PC-9 (cell line): Measurements from ENCODE around the gene PPM1G.

Experiments used
- EZH2 ChIP-seq: fragments of 200-600 bp; sonication (generic); IDR thresholded peaks from 2 replicates; pipeline ENCODE4 v1.8.0; 2017; ENCODE audit warnings: antibody characterized with exemption, low read depth
- TF ChIP-seq, protein P1 (sequence below): fragments of 200-600 bp; sonication (generic); conservative IDR thresholded peaks from 2 replicates; pipeline ENCODE4 v1.6.1; 2017; ENCODE audit warnings: mixed run types, antibody characterized with exemption, mild to moderate bottlenecking, moderate library complexity

DNA sequence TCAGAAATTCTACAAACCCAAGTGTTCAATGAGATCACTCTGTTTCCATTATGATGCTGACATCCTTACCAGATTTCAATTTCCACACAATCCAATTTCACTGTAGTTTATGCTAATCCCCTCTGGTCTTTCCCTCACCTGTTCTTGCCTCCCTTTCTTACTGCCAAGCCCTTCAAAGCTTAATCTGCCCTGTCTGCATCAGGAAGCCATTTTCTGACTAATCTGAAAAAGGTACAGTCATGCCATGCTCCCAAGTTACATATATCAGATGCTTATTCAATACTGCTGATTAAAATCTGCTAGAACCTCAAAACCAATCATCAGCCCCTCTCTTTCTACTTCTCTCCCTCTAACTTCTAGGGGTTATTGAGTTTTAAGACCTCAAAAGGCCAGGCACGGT, 41.7 kb upstream of the PPM1G start:
- TF ChIP-seq, protein P1, sequence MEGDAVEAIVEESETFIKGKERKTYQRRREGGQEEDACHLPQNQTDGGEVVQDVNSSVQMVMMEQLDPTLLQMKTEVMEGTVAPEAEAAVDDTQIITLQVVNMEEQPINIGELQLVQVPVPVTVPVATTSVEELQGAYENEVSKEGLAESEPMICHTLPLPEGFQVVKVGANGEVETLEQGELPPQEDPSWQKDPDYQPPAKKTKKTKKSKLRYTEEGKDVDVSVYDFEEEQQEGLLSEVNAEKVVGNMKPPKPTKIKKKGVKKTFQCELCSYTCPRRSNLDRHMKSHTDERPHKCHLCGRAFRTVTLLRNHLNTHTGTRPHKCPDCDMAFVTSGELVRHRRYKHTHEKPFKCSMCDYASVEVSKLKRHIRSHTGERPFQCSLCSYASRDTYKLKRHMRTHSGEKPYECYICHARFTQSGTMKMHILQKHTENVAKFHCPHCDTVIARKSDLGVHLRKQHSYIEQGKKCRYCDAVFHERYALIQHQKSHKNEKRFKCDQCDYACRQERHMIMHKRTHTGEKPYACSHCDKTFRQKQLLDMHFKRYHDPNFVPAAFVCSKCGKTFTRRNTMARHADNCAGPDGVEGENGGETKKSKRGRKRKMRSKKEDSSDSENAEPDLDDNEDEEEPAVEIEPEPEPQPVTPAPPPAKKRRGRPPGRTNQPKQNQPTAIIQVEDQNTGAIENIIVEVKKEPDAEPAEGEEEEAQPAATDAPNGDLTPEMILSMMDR = no peak
- no peak for TF ChIP-seq EZH2
